ENCODE results near the gene KRT27.
"Not testable (repeated sequence)": the region's sequence is repeated elsewhere in the genome, so short reads cannot be mapped to it uniquely, and the experiment has no call there.

GRCh38 chr17:40814657-40815056 lies 32.3 kb upstream of the KRT27 start:
- TF ChIP-seq, protein P1, sequence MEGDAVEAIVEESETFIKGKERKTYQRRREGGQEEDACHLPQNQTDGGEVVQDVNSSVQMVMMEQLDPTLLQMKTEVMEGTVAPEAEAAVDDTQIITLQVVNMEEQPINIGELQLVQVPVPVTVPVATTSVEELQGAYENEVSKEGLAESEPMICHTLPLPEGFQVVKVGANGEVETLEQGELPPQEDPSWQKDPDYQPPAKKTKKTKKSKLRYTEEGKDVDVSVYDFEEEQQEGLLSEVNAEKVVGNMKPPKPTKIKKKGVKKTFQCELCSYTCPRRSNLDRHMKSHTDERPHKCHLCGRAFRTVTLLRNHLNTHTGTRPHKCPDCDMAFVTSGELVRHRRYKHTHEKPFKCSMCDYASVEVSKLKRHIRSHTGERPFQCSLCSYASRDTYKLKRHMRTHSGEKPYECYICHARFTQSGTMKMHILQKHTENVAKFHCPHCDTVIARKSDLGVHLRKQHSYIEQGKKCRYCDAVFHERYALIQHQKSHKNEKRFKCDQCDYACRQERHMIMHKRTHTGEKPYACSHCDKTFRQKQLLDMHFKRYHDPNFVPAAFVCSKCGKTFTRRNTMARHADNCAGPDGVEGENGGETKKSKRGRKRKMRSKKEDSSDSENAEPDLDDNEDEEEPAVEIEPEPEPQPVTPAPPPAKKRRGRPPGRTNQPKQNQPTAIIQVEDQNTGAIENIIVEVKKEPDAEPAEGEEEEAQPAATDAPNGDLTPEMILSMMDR (IDR thresholded peaks at IDR 0.05), result not testable (repeated sequence)
- TF ChIP-seq POLR2A (IDR thresholded peaks at IDR 0.05; ENCODE audit: low read depth); EP300 (IDR thresholded peaks at IDR 0.05): not testable (repeated sequence)

Measured in esophagus muscularis mucosa (tissue), 4 donors.